Loucy (cell line): Measurements from ENCODE around the gene SNCAIP.

Experiments
- H2AFZ ChIP-seq: fragments of 200-600 bp; sonication (generic); 2 replicates; pipeline ENCODE4 v1.6.0; 2016; ENCODE audit warnings: antibody characterized with exemption, mild to moderate bottlenecking, low read length, moderate library complexity
- H3F3A ChIP-seq: fragments of 200-600 bp; 2 replicates; pipeline ENCODE4 v1.6.0; 2016; ENCODE audit warnings: antibody characterized with exemption, low read depth, mild to moderate bottlenecking
- H3K27me3 ChIP-seq: fragments of 200-600 bp; sonication (generic); 2 replicates; pipeline ENCODE4 v1.6.1; 2014; ENCODE audit warnings: low read length, mild to moderate bottlenecking; ENCODE audit not compliant: insufficient read depth, poor library complexity, severe bottlenecking
- H3K36me3 ChIP-seq: fragments of 200-600 bp; sonication (generic); 2 replicates; pipeline ENCODE4 v1.6.1; 2016; ENCODE audit warnings: low read length; ENCODE audit not compliant: insufficient read depth
- H3K4me1 ChIP-seq: fragments of 200-600 bp; sonication (generic); 2 replicates; pipeline ENCODE4 v1.5.1; 2014; ENCODE audit warnings: low read length, mild to moderate bottlenecking; ENCODE audit not compliant: insufficient read depth, poor library complexity, severe bottlenecking
- H3K4me2 ChIP-seq: fragments of 200-600 bp; sonication (generic); 2 replicates; pipeline ENCODE4 v1.6.0; 2014; ENCODE audit warnings: antibody characterized with exemption, low read length, low read depth, mild to moderate bottlenecking; ENCODE audit not compliant: poor library complexity, severe bottlenecking
- H3K4me3 ChIP-seq: fragments of 200-600 bp; sonication (generic); 2 replicates; pipeline ENCODE4 v1.5.1; 2014; ENCODE audit warnings: low read length, mild to moderate bottlenecking, mixed read lengths; ENCODE audit not compliant: poor library complexity, severe bottlenecking
- H3K79me2 ChIP-seq: fragments of 200-600 bp; sonication (generic); 2 replicates; pipeline ENCODE4 v1.6.1; 2014; ENCODE audit warnings: low read length; ENCODE audit not compliant: insufficient read depth
- H3K9ac ChIP-seq: fragments of 200-600 bp; sonication (generic); 2 replicates; pipeline ENCODE4 v1.6.0; 2014; ENCODE audit warnings: mild to moderate bottlenecking, low read depth, low read length, moderate library complexity; ENCODE audit not compliant: poor library complexity, severe bottlenecking
- H3K9me2 ChIP-seq: fragments of 200-600 bp; sonication (generic); replicated peaks from 2 replicates; pipeline ENCODE4 v1.6.1; 2016; ENCODE audit warnings: low read depth, low read length, mixed read lengths
- H3K9me3 ChIP-seq: fragments of 200-600 bp; sonication (generic); 2 replicates; pipeline ENCODE4 v1.6.1; 2014; ENCODE audit warnings: mild to moderate bottlenecking, antibody characterized with exemption, low read length, low read depth; ENCODE audit not compliant: insufficient read depth
- H4K20me1 ChIP-seq: fragments of 200-600 bp; sonication (generic); 2 replicates; pipeline ENCODE4 v1.6.0; 2014; ENCODE audit warnings: antibody characterized with exemption, low read length, mild to moderate bottlenecking; ENCODE audit not compliant: insufficient read depth, poor library complexity, severe bottlenecking
- CTCF ChIP-seq: fragments of 200-600 bp; sonication (generic); conservative IDR thresholded peaks from 2 replicates; pipeline ENCODE4 v1.5.1; 2014; ENCODE audit warnings: mild to moderate bottlenecking, antibody characterized with exemption, low read length
- EZH2phosphoT487 ChIP-seq: fragments of 200-600 bp; IDR thresholded peaks from 2 replicates; pipeline ENCODE4 v1.6.1; 2018; ENCODE audit warnings: antibody characterized with exemption, mild to moderate bottlenecking, moderate library complexity, borderline replicate concordance

The SNCAIP gene

GRCh38 chr5:122468351-122469116 lies 156.5 kb downstream of the SNCAIP start:
- Histone ChIP-seq H3K4me2 (no peak overlapping the region), H3K79me2 (no peaks in the 10 kb centered on the region), H3K9me2 (no peaks in the 10 kb centered on the region), H3K4me3 (no peak overlapping the region), H3K4me1 (no peaks in the 10 kb centered on the region), H3F3A (no peaks in the 10 kb centered on the region), H2AFZ (no peak overlapping the region), H3K9ac (no peak overlapping the region), H3K27me3 (no peaks in the 10 kb centered on the region), H4K20me1 (no peaks in the 10 kb centered on the region), H3K9me3 (no peaks in the 10 kb centered on the region), H3K36me3 (no peaks in the 10 kb centered on the region)
- peak; percentile 22; the same call in 1 of the 2 replicates for TF ChIP-seq CTCF
- no peak for TF ChIP-seq EZH2phosphoT487

- no peaks in the 10 kb centered on the region for H3K9me2 ChIP-seq
Measured at GRCh38 chr5:122469384-122469919, 157.4 kb downstream of the SNCAIP start.

GRCh38 chr5:122470365-122470764 lies 158.3 kb downstream of the SNCAIP start:
- TF ChIP-seq CTCF (no peak), EZH2phosphoT487 (no peak)

More at GRCh38 chr5:122469384-122469919, 157.4 kb downstream of the SNCAIP start:
- H3K27me3 ChIP-seq: no peaks in the 10 kb centered on the region
- no peak overlapping the region for H3K4me3 ChIP-seq
- H3K4me2 ChIP-seq: no peak overlapping the region
- H3K9ac ChIP-seq: no peak overlapping the region
- H3F3A ChIP-seq: no peaks in the 10 kb centered on the region
- no peak overlapping the region for H2AFZ ChIP-seq
- no peaks in the 10 kb centered on the region for H4K20me1 ChIP-seq
- H3K79me2 ChIP-seq: no peaks in the 10 kb centered on the region
- TF ChIP-seq EZH2phosphoT487 (no peak), CTCF (no peak)
- H3K9me3 ChIP-seq: no peaks in the 10 kb centered on the region
- H3K4me1 ChIP-seq: no peaks in the 10 kb centered on the region
- no peaks in the 10 kb centered on the region for H3K36me3 ChIP-seq

More at GRCh38 chr5:122470365-122470764, 158.3 kb downstream of the SNCAIP start:
- Histone ChIP-seq H3K9me2 (no peaks in the 10 kb centered on the region), H3F3A (no peaks in the 10 kb centered on the region), H3K79me2 (no peaks in the 10 kb centered on the region), H3K4me1 (no peaks in the 10 kb centered on the region), H3K27me3 (no peaks in the 10 kb centered on the region), H3K4me2 (no peak overlapping the region), H3K9ac (no peak overlapping the region), H3K36me3 (no peaks in the 10 kb centered on the region), H2AFZ (no peak overlapping the region), H3K9me3 (no peaks in the 10 kb centered on the region), H4K20me1 (no peaks in the 10 kb centered on the region), H3K4me3 (no peak overlapping the region)
